ENCODE results near the gene TXNDC5.

The TXNDC5 gene

GRCh38 chr6:7910654-7911344, at the start of gene TXNDC5:
TXNDC5 (minus strand) TSS chr6:7910788; CDS start chr6:7910776, 12 bp downstream.
- peak; percentile 47 for DNase-seq
- in situ Hi-C loops (cut with MboI; ENCODE audit: low pct_unique_long_range_greater_than_20kb, low sequenced_read_pairs), result no loop called here

DNA sequence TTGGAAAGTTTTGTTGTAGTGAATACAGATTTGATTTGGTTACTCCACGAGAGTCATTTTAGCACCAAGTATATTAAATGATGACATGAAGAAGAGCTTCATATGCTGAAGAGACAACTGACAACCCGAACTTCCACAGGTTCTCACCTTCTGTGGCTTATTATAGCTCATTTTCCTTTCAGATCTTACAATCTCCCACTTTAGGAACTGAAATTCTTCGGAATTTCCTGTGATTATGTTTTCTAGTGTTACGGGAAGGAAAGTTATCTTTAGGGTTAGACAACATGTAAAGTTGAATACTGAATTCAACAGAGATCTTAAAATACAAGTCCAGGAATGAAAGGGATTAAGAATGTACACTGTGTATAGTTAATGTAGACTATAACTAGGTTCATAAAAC, 49.6 kb upstream of the TXNDC5 start:
- DNase-seq, result no peak
- in situ Hi-C loops (cut with MboI; ENCODE audit: low pct_unique_long_range_greater_than_20kb, low sequenced_read_pairs), result no loop called here

- in situ Hi-C loops (cut with MboI; ENCODE audit: low pct_unique_long_range_greater_than_20kb, low sequenced_read_pairs), result no loop called here
- DNase-seq, result no peak
These were observed 48.9 kb upstream of the TXNDC5 start for GRCh38 chr6:7959453-7959852.

- in situ Hi-C loops (cut with MboI; ENCODE audit: low pct_unique_long_range_greater_than_20kb, low sequenced_read_pairs), result no loop called here
- DNase-seq, result no peak
These were observed 47.9 kb upstream of the TXNDC5 start for GRCh38 chr6:7958464-7958863.

DNA sequence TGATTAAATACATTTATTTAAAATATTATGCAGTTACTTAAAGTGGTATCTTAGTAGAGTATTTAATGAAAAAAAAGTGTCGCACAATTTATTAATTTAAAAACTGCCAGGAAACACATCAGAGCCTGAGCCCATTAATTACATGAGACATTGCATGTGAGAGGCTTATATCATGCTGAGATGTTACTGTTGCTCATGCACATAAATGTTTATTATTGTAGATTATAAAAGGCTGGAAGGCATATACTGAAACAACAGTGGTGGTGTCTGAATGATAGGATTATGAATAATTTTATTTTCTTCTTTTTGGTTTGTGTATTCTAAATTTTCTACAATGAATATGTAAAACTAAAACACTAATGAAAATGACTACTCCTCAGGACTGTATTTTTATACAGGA, 45.7 kb upstream of the TXNDC5 start:
- no peak for DNase-seq

GRCh38 chr6:7954477-7955200, 44.1 kb upstream of the TXNDC5 start:
- peak; percentile 79 for DNase-seq
- in situ Hi-C loops (cut with MboI; ENCODE audit: low pct_unique_long_range_greater_than_20kb, low sequenced_read_pairs), result no loop called here

More for the DNA sequence above, 45.7 kb upstream of the TXNDC5 start:
- in situ Hi-C loops (cut with MboI; ENCODE audit: low pct_unique_long_range_greater_than_20kb, low sequenced_read_pairs), result no loop called here

DNA sequence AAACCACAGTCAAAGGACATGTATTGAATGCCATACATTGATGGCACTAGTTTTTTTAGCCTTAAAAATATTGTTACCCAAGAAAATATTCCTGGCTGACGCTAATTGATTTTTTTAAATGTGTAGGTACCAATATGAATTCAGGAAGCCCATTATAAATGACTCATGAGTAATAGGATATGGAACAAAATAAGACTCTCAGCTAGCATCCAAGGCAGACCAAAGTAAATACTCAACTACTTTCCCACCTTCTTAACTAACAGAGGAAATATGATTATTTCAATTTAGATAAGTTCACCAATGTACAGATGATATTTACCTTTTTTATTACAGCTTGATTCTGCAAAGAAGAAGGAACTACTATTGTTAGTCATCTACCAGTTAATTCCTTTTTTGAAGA, 43.2 kb upstream of the TXNDC5 start:
- in situ Hi-C loops (cut with MboI; ENCODE audit: low pct_unique_long_range_greater_than_20kb, low sequenced_read_pairs), result no loop called here
- DNase-seq, result no peak

DNA sequence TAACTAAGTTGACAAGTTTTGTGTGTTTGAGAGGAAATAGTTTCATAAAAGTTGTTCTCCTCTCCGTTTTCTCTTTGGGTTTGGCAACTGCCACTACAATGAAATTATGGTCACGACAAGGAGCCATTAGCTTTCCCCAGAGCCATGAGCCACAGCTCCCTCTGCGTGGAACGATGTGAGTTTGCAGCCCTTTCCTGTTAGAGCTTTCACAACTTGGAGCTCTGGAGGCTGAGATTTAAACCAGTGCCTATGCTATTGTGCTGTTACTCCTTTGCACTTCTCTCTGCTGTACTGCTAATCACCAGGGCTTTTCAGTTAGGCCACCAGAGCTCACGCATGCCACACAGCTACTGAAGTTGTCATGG, 29.3 kb upstream of the TXNDC5 start:
- in situ Hi-C loops (cut with MboI; ENCODE audit: low pct_unique_long_range_greater_than_20kb, low sequenced_read_pairs), result no loop called here
- peak; percentile 32 for DNase-seq

- in situ Hi-C loops (cut with MboI; ENCODE audit: low pct_unique_long_range_greater_than_20kb, low sequenced_read_pairs), result no loop called here
- DNase-seq, result no peak
These were observed 28.7 kb upstream of the TXNDC5 start for GRCh38 chr6:7939184-7939863.

DNA sequence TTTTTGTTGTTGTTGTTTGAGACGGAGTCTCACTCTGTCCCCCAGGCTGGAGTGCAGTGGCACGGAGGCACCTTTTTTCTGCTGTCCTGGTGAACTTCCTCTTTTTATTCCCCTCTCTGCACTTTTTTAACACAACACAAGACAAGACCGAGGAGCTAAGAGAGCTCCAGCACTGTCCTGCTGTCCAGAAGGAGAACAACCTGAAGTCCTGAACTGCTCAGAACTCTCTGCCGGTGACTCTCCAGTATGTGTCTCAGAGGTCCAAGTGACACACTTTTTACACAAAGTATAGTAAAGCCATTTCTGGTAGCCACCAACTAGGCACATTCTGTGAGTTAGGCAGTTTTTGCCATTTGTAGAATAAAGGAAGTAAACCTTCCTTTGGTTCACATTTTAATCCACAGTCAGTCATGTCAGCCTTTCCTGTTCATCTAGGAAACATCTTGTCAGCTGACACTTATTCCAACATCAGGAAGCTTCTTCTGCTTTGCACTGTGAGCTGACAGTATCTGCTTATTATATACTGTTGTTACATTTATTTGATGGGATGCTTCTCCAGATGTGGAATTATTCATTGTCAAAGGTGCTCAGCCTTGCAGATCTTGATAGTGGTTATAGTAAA, 28.1 kb upstream of the TXNDC5 start:
- in situ Hi-C loops (cut with MboI; ENCODE audit: low pct_unique_long_range_greater_than_20kb, low sequenced_read_pairs), result no loop called here
- peak; percentile 82 for DNase-seq

DNA sequence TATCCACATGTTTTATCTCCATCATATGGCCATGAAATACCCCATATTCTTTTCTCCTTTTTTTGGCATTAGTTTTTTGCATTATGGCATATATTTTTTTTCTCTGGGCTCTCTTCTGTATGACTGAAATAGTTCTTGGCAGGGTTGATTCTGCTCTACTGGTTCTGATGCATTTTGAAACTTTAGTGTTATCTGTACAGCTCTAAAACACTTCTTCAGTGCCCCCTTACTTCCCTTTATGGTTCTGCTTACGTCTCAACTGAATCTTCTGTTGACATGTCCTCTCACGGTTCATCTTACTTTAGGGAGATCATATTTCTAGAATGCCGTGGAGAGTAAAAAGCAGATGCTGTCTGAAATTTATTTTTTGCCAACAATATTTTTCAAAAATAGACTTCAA, 23.2 kb upstream of the TXNDC5 start:
- no peak for DNase-seq
- in situ Hi-C loops (cut with MboI; ENCODE audit: low pct_unique_long_range_greater_than_20kb, low sequenced_read_pairs), result no loop called here

GRCh38 chr6:7932625-7933024, 22.0 kb upstream of the TXNDC5 start:
- in situ Hi-C loops (cut with MboI; ENCODE audit: low pct_unique_long_range_greater_than_20kb, low sequenced_read_pairs), result no loop called here

GRCh38 chr6:7924867-7925266, 14.3 kb upstream of the TXNDC5 start:
- DNase-seq, result no peak
- in situ Hi-C loops (cut with MboI; ENCODE audit: low pct_unique_long_range_greater_than_20kb, low sequenced_read_pairs), result no loop called here

More at GRCh38 chr6:7932625-7933024, 22.0 kb upstream of the TXNDC5 start:
- DNase-seq, result no peak

DNA sequence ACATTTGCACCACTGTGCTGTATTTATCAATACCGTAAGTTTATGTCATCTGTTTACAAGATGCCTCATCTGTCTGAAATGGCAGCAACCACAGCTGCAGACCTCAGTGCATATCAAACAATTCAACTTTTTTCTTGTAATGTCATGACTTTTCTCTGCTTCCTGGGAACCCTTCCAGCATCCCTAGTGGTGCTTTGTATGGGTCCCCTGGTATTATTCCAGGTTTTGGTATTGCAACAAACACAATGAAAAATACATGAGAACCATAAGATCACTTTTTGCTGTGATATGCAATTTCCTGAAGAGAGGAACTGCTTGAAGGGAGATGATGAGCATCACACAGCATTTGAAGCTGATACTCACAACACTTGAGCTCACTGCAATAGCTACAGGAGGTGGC, 12.0 kb upstream of the TXNDC5 start:
- in situ Hi-C loops (cut with MboI; ENCODE audit: low pct_unique_long_range_greater_than_20kb, low sequenced_read_pairs), result no loop called here
- no peak for DNase-seq

GRCh38 chr6:7921632-7922092, 11.1 kb upstream of the TXNDC5 start:
- DNase-seq, result no peak
- in situ Hi-C loops (cut with MboI; ENCODE audit: low pct_unique_long_range_greater_than_20kb, low sequenced_read_pairs), result no loop called here

- in situ Hi-C loops (cut with MboI; ENCODE audit: low pct_unique_long_range_greater_than_20kb, low sequenced_read_pairs), result no loop called here
- DNase-seq, result no peak
These were observed 10.5 kb upstream of the TXNDC5 start for GRCh38 chr6:7921046-7921445.

GRCh38 chr6:7920425-7920824, 9.8 kb upstream of the TXNDC5 start:
- no peak for DNase-seq
- in situ Hi-C loops (cut with MboI; ENCODE audit: low pct_unique_long_range_greater_than_20kb, low sequenced_read_pairs), result no loop called here

DNA sequence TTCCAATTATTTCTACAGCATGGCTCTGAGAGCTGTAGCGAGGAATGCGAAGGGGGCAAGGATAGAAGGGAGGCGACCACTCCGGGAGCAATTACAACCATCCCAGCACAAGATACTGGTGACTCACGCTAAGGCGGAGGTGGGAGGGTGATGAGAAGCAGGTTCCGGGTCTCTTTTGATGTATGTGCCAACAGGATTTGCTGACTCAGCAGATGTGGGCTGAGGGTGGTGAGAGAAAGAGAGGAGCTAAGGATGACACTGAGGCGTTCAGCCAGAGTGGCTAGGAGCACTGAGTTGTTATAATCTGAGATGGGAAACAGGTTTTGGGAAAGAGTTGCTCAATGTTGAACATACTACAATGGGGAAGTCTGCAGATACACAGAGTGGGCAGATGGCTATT, 9.3 kb upstream of the TXNDC5 start:
- DNase-seq, result no peak
- in situ Hi-C loops (cut with MboI; ENCODE audit: low pct_unique_long_range_greater_than_20kb, low sequenced_read_pairs), result no loop called here

DNA sequence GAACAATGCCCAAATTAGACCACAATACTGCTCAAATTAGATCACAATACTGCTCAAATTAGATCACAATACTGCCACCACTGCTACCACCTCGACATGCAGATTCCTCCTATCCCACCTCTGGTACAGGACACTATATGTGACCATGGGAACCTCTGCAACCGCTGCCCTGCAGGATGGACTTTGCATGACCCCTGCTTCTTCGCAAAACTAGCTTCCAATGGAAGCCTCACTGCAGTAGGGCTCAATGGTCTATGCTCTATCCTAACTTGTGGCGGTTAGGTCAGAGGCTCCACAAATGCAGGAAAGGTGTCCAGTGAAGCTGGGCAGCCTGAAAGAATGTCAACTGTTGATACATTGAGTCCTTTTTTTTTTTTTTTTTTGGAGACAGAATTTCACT, 7.8 kb upstream of the TXNDC5 start:
- in situ Hi-C loops (cut with MboI; ENCODE audit: low pct_unique_long_range_greater_than_20kb, low sequenced_read_pairs), result no loop called here
- DNase-seq, result no peak

GRCh38 chr6:7917729-7918128, 7.1 kb upstream of the TXNDC5 start:
- no peak for DNase-seq
- in situ Hi-C loops (cut with MboI; ENCODE audit: low pct_unique_long_range_greater_than_20kb, low sequenced_read_pairs), result no loop called here
